SK-N-SH treated with all-trans-retinoic acid at 6 μM for 48 hours (cell line): Measurements from ENCODE around the gene MLLT11.

ENCODE experiments used
- ARNTL ChIP-seq: fragments of 450-650 bp; formaldehyde crosslinking; IDR thresholded peaks from 2 replicates; pipeline ENCODE4 v1.5.0; 2020; ENCODE audit warnings: low read depth, mild to moderate bottlenecking, moderate library complexity, borderline replicate concordance
- BACH2 ChIP-seq: fragments of 250-450 bp; sonication (Bioruptor Pico); IDR thresholded peaks from 2 replicates; pipeline ENCODE4 v1.9.0; 2021; ENCODE audit warnings: mild to moderate bottlenecking, borderline replicate concordance
- ESRRG ChIP-seq: fragments of 250-450 bp; sonication (Bioruptor Pico); IDR thresholded peaks from 2 replicates; pipeline ENCODE4 v1.6.1; 2021; ENCODE audit warnings: mild to moderate bottlenecking
- ISL1 ChIP-seq: fragments of 250-450 bp; sonication (Bioruptor Pico); IDR thresholded peaks from 2 replicates; pipeline ENCODE4 v2.1.2; 2022; ENCODE audit warnings: mild to moderate bottlenecking, moderate library complexity
- OSR1 ChIP-seq: fragments of 250-450 bp; sonication (Bioruptor Pico); IDR thresholded peaks from 2 replicates; pipeline ENCODE4 v1.8.0; 2022; ENCODE audit warnings: moderate library complexity, mild to moderate bottlenecking, inconsistent platforms
- TOX ChIP-seq: fragments of 250-450 bp; sonication (Bioruptor Pico); IDR thresholded peaks from 2 replicates; pipeline ENCODE4 v1.8.0; 2021; ENCODE audit warnings: mild to moderate bottlenecking, moderate library complexity, borderline replicate concordance
- ZFP3 ChIP-seq: fragments of 250-450 bp; sonication (Bioruptor Pico); IDR thresholded peaks from 2 replicates; pipeline ENCODE4 v1.5.0; 2020; ENCODE audit warnings: mild to moderate bottlenecking, moderate library complexity
- ZNF565 ChIP-seq: fragments of 450-650 bp; formaldehyde crosslinking; conservative IDR thresholded peaks from 2 replicates; pipeline ENCODE4 v1.5.0; 2020; ENCODE audit warnings: low read depth, mild to moderate bottlenecking, moderate library complexity
- TF ChIP-seq, protein P1 (sequence below): fragments of 250-450 bp; sonication (Bioruptor Pico); IDR thresholded peaks from 2 replicates; pipeline ENCODE4 v1.8.0; 2020; ENCODE audit warnings: mild to moderate bottlenecking, moderate library complexity, borderline replicate concordance

GRCh38 chr1:151104630-151105029 lies 44.4 kb downstream of the MLLT11 start:
- TF ChIP-seq TOX (CRISPR knock-in tag) (no peak), OSR1 (CRISPR knock-in tag) (no peak), ARNTL (CRISPR knock-in tag) (no peak), ISL1 (CRISPR knock-in tag) (no peak), BACH2 (no peak), ESRRG (CRISPR knock-in tag) (no peak), ZNF565 (CRISPR knock-in tag) (no peak), ZFP3 (CRISPR knock-in tag) (no peak)
- TF ChIP-seq, protein P1, sequence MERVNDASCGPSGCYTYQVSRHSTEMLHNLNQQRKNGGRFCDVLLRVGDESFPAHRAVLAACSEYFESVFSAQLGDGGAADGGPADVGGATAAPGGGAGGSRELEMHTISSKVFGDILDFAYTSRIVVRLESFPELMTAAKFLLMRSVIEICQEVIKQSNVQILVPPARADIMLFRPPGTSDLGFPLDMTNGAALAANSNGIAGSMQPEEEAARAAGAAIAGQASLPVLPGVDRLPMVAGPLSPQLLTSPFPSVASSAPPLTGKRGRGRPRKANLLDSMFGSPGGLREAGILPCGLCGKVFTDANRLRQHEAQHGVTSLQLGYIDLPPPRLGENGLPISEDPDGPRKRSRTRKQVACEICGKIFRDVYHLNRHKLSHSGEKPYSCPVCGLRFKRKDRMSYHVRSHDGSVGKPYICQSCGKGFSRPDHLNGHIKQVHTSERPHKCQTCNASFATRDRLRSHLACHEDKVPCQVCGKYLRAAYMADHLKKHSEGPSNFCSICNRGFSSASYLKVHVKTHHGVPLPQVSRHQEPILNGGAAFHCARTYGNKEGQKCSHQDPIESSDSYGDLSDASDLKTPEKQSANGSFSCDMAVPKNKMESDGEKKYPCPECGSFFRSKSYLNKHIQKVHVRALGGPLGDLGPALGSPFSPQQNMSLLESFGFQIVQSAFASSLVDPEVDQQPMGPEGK, result no peak
